HG03103 (cell line): ENCODE data around the gene TUBGCP6.

Experiments
- ATAC-seq: cut with Tn5 transposase; IDR thresholded peaks from one replicate; pipeline ENCODE4 v1.9.1; 2021; ENCODE audit warnings: low read depth; ENCODE audit not compliant: unreplicated experiment

TUBGCP6 gene

GRCh38 chr22:50244420-50245213 is at the start of gene TUBGCP6:
TSS of gene TUBGCP6 (minus strand) at chr22:50245023. CDS start at chr22:50244459, 564 bp downstream.
- ATAC-seq = peak; percentile 53

- ATAC-seq = no peak
These were observed 49.5 kb upstream of the TUBGCP6 start for GRCh38 chr22:50294319-50294656.

GRCh38 chr22:50293441-50294318 is 48.9 kb upstream of the TUBGCP6 start:
- ATAC-seq = no peak

- no peak for ATAC-seq
These were observed 48.0 kb upstream of the TUBGCP6 start for GRCh38 chr22:50292643-50293440.

GRCh38 chr22:50289942-50290630 is 45.3 kb upstream of the TUBGCP6 start:
- no peak for ATAC-seq

GRCh38 chr22:50289151-50289941 is 44.5 kb upstream of the TUBGCP6 start:
- no peak for ATAC-seq

GRCh38 chr22:50287731-50288130 is 42.9 kb upstream of the TUBGCP6 start:
- no peak for ATAC-seq

- no peak for ATAC-seq
These were observed 42.0 kb upstream of the TUBGCP6 start for GRCh38 chr22:50286701-50287318.

GRCh38 chr22:50286275-50286674 is 41.5 kb upstream of the TUBGCP6 start:
- no peak for ATAC-seq

- ATAC-seq = no peak
These were observed 40.9 kb upstream of the TUBGCP6 start for GRCh38 chr22:50285568-50286229.

GRCh38 chr22:50284479-50284878 is 39.7 kb upstream of the TUBGCP6 start:
- no peak for ATAC-seq

GRCh38 chr22:50283821-50284220 is 39.0 kb upstream of the TUBGCP6 start:
- ATAC-seq = no peak

- ATAC-seq = no peak
These were observed 37.7 kb upstream of the TUBGCP6 start for GRCh38 chr22:50282361-50283155.

GRCh38 chr22:50281957-50282356 is 37.1 kb upstream of the TUBGCP6 start:
- no peak for ATAC-seq

- ATAC-seq = no peak
These were observed 36.5 kb upstream of the TUBGCP6 start for GRCh38 chr22:50281384-50281760.

- ATAC-seq = no peak
These were observed 36.0 kb upstream of the TUBGCP6 start for GRCh38 chr22:50280708-50281383.

GRCh38 chr22:50280022-50280707 is 35.3 kb upstream of the TUBGCP6 start:
- ATAC-seq = no peak
